Measurements from ENCODE around the gene ENTPD5.

DNA sequence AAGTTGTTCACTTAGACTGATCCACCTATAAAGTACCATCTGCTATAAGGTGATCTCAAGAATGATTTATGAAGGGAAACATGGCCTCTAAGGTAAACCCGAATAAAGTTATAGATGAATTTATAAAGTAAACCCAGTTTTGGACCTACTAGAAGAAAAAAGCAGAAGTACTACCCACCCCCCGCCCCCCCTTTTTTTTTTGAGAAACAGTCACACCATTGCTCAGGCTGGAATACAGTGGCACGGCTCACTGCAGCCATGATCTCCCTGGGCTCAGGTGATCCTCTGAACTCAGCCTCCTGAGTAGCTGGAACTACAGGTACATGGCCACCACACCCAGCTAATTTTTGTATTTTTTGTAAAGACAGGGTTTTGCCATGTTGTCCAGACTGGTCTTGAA is 3.9 kb downstream of the ENTPD5 start:
- TF ChIP-seq, protein P1, sequence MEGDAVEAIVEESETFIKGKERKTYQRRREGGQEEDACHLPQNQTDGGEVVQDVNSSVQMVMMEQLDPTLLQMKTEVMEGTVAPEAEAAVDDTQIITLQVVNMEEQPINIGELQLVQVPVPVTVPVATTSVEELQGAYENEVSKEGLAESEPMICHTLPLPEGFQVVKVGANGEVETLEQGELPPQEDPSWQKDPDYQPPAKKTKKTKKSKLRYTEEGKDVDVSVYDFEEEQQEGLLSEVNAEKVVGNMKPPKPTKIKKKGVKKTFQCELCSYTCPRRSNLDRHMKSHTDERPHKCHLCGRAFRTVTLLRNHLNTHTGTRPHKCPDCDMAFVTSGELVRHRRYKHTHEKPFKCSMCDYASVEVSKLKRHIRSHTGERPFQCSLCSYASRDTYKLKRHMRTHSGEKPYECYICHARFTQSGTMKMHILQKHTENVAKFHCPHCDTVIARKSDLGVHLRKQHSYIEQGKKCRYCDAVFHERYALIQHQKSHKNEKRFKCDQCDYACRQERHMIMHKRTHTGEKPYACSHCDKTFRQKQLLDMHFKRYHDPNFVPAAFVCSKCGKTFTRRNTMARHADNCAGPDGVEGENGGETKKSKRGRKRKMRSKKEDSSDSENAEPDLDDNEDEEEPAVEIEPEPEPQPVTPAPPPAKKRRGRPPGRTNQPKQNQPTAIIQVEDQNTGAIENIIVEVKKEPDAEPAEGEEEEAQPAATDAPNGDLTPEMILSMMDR (IDR thresholded peaks at IDR 0.05): no peak
- no peak for TF ChIP-seq POLR2A (IDR thresholded peaks at IDR 0.05)

All from thyroid gland (tissue), 4 donors.